Uterus (tissue), 2 donors: ENCODE measurements around the gene ITPKC.

Source experiments
- CTCF ChIP-seq, 4 experiments: fragments of 200-600 bp in 2 of 4; fragments of 450-650 bp in 2 of 4; sonication (generic) in 2 of 4; IDR thresholded peaks; one replicate each; pipeline ENCODE4 v1.5.1; 2016 to 2019; ENCODE audit warnings: antibody characterized with exemption in 4 of 4, mild to moderate bottlenecking in 2 of 4, moderate library complexity in 1 of 4
- POLR2A ChIP-seq, 2 donors: fragments of 450-650 bp; IDR thresholded peaks; one replicate each; pipeline ENCODE4 v1.6.1; 2016; ENCODE audit warnings: antibody characterized with exemption in 2 of 2, mild to moderate bottlenecking in 1 of 2, moderate library complexity in 1 of 2

GRCh38 chr19:40723661-40724254, 6.8 kb downstream of the ITPKC start:
- TF ChIP-seq CTCF (IDR thresholded peaks at IDR 0.05) = no peak
- no peak for TF ChIP-seq POLR2A (IDR thresholded peaks at IDR 0.05)
